ENCODE data around the gene PIKFYVE. TPM values are rescaled to one million over a fixed set of nuclear protein-coding genes. Genes with fewer than 3 reads are reported as not detected.

PIKFYVE gene
- total and polyA plus RNA-seq, 2 of the 8 experiments (the other 6 are each of a cell fraction or from before 2014, with no cell fraction given), result 8.8 to 33.5 TPM

DNA sequence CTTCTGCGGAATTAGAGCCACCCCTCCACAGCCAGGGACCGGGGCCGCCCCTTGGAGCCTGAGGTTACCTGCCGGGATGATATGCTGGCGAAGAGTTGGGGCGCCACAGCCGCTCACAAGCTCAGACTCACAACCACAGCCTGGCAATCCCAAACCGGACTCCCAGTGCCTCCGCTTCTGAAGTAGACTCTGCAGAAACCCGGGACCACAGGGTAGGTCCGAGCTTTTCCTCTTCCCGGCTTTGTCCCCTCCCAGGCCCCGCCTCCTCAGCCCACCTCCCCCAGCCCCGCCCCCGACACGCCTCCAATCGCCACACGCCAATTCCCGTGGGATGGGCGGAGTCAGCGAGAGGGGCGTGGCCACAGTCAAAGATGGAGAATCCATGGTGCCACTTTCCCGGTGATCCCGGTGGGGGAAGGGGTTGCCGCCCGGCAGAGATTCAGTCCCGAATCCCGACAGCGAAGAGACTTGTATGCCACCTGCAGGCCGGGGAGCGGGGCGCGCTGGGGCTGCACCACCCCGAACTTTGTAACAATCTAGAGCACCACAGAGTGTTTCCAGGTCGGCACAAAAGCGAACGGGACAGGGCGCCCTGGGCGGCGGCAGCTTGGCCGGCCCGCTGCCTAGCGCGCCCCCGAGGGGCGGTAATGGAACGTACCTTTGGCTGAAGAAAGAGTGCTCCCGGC is 11.0 kb upstream of the PIKFYVE start, which contains the start of gene IDH1 (continued):
- TF ChIP-seq RAD21 (IDR thresholded peaks at IDR 0.05 in 1 of 2, conservative IDR thresholded peaks at IDR 0.05 in 1 of 2; ENCODE audit: low read depth in 2 of 2, low read length in 2 of 2) (peak; percentile 46 to 48), POLR2AphosphoS5 (IDR thresholded peaks at IDR 0.05; ENCODE audit: low read depth, low read length) (peak; percentile 77; the same call in 1 of the 2 replicates), YY1 (IDR thresholded peaks at IDR 0.05; ENCODE audit: low read depth, low read length) (peak; percentile 85), RNF2 (IDR thresholded peaks at IDR 0.05; ENCODE audit: borderline replicate concordance, low read depth, low read length, missing control alignments, poor library complexity, severe bottlenecking) (no peak), CBX5 (IDR thresholded peaks at IDR 0.05; ENCODE audit: low read depth, low read length) (no peak), SRF (IDR thresholded peaks at IDR 0.05; ENCODE audit: low read depth, low read length) (0 out of 2 replicates have a peak, but pooled peaks have one; percentile 24), TEAD4 (IDR thresholded peaks at IDR 0.05; ENCODE audit: low read depth, low read length) (no peak), CHD2 (IDR thresholded peaks at IDR 0.05; ENCODE audit: low read length) (no peak; the same call in 1 of the 2 replicates)
- TF ChIP-seq, protein P1, sequence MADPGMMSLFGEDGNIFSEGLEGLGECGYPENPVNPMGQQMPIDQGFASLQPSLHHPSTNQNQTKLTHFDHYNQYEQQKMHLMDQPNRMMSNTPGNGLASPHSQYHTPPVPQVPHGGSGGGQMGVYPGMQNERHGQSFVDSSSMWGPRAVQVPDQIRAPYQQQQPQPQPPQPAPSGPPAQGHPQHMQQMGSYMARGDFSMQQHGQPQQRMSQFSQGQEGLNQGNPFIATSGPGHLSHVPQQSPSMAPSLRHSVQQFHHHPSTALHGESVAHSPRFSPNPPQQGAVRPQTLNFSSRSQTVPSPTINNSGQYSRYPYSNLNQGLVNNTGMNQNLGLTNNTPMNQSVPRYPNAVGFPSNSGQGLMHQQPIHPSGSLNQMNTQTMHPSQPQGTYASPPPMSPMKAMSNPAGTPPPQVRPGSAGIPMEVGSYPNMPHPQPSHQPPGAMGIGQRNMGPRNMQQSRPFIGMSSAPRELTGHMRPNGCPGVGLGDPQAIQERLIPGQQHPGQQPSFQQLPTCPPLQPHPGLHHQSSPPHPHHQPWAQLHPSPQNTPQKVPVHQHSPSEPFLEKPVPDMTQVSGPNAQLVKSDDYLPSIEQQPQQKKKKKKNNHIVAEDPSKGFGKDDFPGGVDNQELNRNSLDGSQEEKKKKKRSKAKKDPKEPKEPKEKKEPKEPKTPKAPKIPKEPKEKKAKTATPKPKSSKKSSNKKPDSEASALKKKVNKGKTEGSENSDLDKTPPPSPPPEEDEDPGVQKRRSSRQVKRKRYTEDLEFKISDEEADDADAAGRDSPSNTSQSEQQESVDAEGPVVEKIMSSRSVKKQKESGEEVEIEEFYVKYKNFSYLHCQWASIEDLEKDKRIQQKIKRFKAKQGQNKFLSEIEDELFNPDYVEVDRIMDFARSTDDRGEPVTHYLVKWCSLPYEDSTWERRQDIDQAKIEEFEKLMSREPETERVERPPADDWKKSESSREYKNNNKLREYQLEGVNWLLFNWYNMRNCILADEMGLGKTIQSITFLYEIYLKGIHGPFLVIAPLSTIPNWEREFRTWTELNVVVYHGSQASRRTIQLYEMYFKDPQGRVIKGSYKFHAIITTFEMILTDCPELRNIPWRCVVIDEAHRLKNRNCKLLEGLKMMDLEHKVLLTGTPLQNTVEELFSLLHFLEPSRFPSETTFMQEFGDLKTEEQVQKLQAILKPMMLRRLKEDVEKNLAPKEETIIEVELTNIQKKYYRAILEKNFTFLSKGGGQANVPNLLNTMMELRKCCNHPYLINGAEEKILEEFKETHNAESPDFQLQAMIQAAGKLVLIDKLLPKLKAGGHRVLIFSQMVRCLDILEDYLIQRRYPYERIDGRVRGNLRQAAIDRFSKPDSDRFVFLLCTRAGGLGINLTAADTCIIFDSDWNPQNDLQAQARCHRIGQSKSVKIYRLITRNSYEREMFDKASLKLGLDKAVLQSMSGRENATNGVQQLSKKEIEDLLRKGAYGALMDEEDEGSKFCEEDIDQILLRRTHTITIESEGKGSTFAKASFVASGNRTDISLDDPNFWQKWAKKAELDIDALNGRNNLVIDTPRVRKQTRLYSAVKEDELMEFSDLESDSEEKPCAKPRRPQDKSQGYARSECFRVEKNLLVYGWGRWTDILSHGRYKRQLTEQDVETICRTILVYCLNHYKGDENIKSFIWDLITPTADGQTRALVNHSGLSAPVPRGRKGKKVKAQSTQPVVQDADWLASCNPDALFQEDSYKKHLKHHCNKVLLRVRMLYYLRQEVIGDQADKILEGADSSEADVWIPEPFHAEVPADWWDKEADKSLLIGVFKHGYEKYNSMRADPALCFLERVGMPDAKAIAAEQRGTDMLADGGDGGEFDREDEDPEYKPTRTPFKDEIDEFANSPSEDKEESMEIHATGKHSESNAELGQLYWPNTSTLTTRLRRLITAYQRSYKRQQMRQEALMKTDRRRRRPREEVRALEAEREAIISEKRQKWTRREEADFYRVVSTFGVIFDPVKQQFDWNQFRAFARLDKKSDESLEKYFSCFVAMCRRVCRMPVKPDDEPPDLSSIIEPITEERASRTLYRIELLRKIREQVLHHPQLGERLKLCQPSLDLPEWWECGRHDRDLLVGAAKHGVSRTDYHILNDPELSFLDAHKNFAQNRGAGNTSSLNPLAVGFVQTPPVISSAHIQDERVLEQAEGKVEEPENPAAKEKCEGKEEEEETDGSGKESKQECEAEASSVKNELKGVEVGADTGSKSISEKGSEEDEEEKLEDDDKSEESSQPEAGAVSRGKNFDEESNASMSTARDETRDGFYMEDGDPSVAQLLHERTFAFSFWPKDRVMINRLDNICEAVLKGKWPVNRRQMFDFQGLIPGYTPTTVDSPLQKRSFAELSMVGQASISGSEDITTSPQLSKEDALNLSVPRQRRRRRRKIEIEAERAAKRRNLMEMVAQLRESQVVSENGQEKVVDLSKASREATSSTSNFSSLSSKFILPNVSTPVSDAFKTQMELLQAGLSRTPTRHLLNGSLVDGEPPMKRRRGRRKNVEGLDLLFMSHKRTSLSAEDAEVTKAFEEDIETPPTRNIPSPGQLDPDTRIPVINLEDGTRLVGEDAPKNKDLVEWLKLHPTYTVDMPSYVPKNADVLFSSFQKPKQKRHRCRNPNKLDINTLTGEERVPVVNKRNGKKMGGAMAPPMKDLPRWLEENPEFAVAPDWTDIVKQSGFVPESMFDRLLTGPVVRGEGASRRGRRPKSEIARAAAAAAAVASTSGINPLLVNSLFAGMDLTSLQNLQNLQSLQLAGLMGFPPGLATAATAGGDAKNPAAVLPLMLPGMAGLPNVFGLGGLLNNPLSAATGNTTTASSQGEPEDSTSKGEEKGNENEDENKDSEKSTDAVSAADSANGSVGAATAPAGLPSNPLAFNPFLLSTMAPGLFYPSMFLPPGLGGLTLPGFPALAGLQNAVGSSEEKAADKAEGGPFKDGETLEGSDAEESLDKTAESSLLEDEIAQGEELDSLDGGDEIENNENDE (IDR thresholded peaks at IDR 0.05; ENCODE audit: insufficient replicate concordance, low read length), result no peak
